DND-41 (cell line): ENCODE data around the gene CDK5RAP1.

ENCODE experiments used
- CTCF ChIP-seq: IDR thresholded peaks from 2 replicates; pipeline ENCODE4 v1.5.1; 2012; ENCODE audit warnings: borderline replicate concordance, low read length, moderate library complexity, mild to moderate bottlenecking; ENCODE audit not compliant: poor library complexity, severe bottlenecking; ENCODE audit errors: extremely low read depth
- EZH2 ChIP-seq: IDR thresholded peaks from 3 replicates; pipeline ENCODE4 v1.6.1; 2012; ENCODE audit warnings: borderline replicate concordance, low read depth, mild to moderate bottlenecking, moderate library complexity, low read length, inconsistent platforms; ENCODE audit not compliant: severe bottlenecking

- TF ChIP-seq EZH2 (no peak), CTCF (no peak)
Observed at GRCh38 chr20:33419140-33419974, 18.0 kb upstream of the CDK5RAP1 start.
